Caco-2 (cell line): ENCODE measurements around the gene TMC6. TPM values are rescaled to one million over a fixed set of nuclear protein-coding genes. Genes with fewer than 3 reads are reported as not detected.
A peak's percentile ranks its signal among the peaks of the same experiment; 100 is the strongest.
"Not testable (repeated sequence)": the region's sequence is repeated elsewhere in the genome, so short reads cannot be mapped to it uniquely, and the experiment has no call there.

Source experiments
- BruUV-seq: library from RNA; stranded (reverse); fragments of 400-500 nt; replicated peaks from 2 replicates; lab custom pipeline; 2021; lab: Mats Ljungman, UMichigan
- CTCF ChIA-PET: fragments of 300-600 bp; sonication (Branson Sonifier 250); formaldehyde crosslinking; loops from one replicate; lab custom pipeline; 2022; ENCODE audit warnings: antibody characterized with exemption; lab: Charles Lee
- POLR2A ChIA-PET: fragments of 300-600 bp; sonication (Branson Sonifier 250); formaldehyde crosslinking; loops from one replicate; lab custom pipeline; 2022; ENCODE audit warnings: antibody characterized with exemption; lab: Charles Lee
- DNase-seq, 2 experiments: peaks; one replicate each; pipeline versions ENCODE4 v3.0.0 to v3.0.0-alpha.2; 2020 to 2022
- H3K27me3 ChIP-seq: replicated peaks from 2 replicates; pipeline ENCODE4 v1.6.0; 2011; ENCODE audit warnings: low read length; ENCODE audit not compliant: control insufficient read depth, insufficient read depth
- H3K36me3 ChIP-seq: 2 replicates; pipeline ENCODE4 v1.5.1; 2011; ENCODE audit warnings: low read length; ENCODE audit not compliant: control insufficient read depth, insufficient read depth
- H3K4me1 ChIP-seq: fragments of 250-450 bp; sonication (Bioruptor Pico); 2 replicates; pipeline ENCODE4 v1.5.1; 2020; ENCODE audit warnings: mild to moderate bottlenecking
- H3K4me3 ChIP-seq: 2 replicates; pipeline ENCODE4 v1.5.1; 2011; ENCODE audit warnings: low read depth, mild to moderate bottlenecking, control low read depth, low read length
- H3K9me3 ChIP-seq: fragments of 250-450 bp; sonication (Bioruptor Pico); 2 replicates; pipeline ENCODE4 v1.5.1; 2020; ENCODE audit warnings: mild to moderate bottlenecking, moderate library complexity
- H3K27ac Mint-ChIP-seq: one replicate; pipeline ENCODE4 v1.8.0; 2022; ENCODE audit warnings: mixed read lengths; ENCODE audit not compliant: unreplicated experiment
- H3K27me3 Mint-ChIP-seq: one replicate; pipeline ENCODE4 v1.8.0; 2022; ENCODE audit warnings: mixed read lengths; ENCODE audit not compliant: insufficient read depth, unreplicated experiment
- H3K36me3 Mint-ChIP-seq: one replicate; pipeline ENCODE4 v1.8.0; 2022; ENCODE audit warnings: mild to moderate bottlenecking, mixed read lengths; ENCODE audit not compliant: insufficient read depth, unreplicated experiment
- H3K4me1 Mint-ChIP-seq: one replicate; pipeline ENCODE4 v1.8.0; 2022; ENCODE audit warnings: low read depth, mixed read lengths; ENCODE audit not compliant: unreplicated experiment
- H3K4me3 Mint-ChIP-seq: one replicate; pipeline ENCODE4 v1.8.0; 2022; ENCODE audit warnings: mild to moderate bottlenecking, moderate library complexity, mixed read lengths; ENCODE audit not compliant: unreplicated experiment
- H3K9me3 Mint-ChIP-seq: one replicate; pipeline ENCODE4 v1.8.0; 2022; ENCODE audit warnings: mixed read lengths; ENCODE audit not compliant: unreplicated experiment
- intact Hi-C: fragments of 100-400 bp; cut with micrococcal nuclease; formaldehyde crosslinking; loops from one replicate; pipeline ENCODE4 v1.10.0; 2022; ENCODE audit not compliant: unreplicated experiment
- total RNA-seq: library from RNA; stranded (reverse); gene quantifications from 2 replicates; pipeline ENCODE4 v1.2.3, GENCODE V29; 2022
- TF ChIP-seq, protein P1 (sequence below), 2 experiments: fragments of 200-600 bp in 1 of 2; IDR thresholded peaks; 1 replicate in 1 of 2; 2 replicates in 1 of 2; pipeline versions ENCODE4 v1.5.1 to v1.8.0; 2011 to 2022; ENCODE audit warnings: antibody characterized with exemption in 1 of 2, control low read depth in 1 of 2, inconsistent platforms in 1 of 2, low read depth in 1 of 2, low read length in 1 of 2, mild to moderate bottlenecking in 1 of 2, moderate library complexity in 1 of 2; ENCODE audit not compliant: insufficient read depth in 1 of 2, severe bottlenecking in 1 of 2, unreplicated experiment in 1 of 2

The TMC6 gene
- total RNA-seq, 1 experiment from 2014 or later, result 77.7 TPM

DNA sequence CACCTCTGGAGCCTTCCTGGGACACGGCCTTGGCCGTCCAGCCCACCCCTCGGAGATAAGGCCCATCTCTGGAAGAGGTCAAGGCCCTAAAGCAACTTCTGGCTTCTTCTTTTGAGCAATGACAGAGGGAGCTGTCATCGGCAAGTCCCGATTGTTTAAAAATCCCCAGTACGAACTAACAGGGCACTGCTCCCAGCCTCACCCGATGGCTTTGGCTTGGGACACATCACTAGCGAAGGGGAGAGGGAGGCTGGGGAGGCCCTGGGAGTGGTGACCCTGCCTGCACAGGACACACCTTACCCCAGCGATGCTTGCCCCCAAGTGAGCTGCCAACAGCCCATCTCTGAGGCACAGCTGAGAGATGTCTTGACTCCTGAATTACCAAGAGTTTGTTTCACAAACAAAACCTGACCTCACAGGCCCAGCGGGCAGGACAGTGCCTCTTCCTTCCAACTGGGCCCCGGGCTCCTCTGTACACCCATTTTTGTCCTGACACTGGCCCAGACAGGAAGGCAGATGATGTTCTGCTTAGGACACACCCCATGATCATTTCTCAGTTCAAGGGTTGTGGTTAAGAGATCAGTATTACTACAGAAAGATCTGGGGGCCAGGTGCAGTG is 44.7 kb upstream of the TMC6 start:
- Histone ChIP-seq H3K9me3 (no peaks in the 10 kb centered on the region), H3K4me3 (no peak overlapping the region), H3K36me3 (peaks cover 2% of the 10 kb centered on the region), H3K27me3 (no peaks in the 10 kb centered on the region), H3K4me1 (peaks cover 25% of the 10 kb centered on the region)
- CTCF ChIA-PET, result no interaction called here
- peaks cover 24% of the 10 kb centered on the region for H3K4me1 Mint-ChIP-seq
- POLR2A ChIA-PET, result interaction anchor here (1.2 kb wide), 1 partner anchor 13 kb away, joined by 4 read pairs; the partner anchor contains the start of gene TK1
- no peaks in the 10 kb centered on the region for H3K27me3 Mint-ChIP-seq
- DNase-seq, result no peak
- peak overlapping the region; percentile 78 for H3K27ac Mint-ChIP-seq
- H3K4me3 Mint-ChIP-seq, result peak overlapping the region; percentile 22
- TF ChIP-seq, protein P1, sequence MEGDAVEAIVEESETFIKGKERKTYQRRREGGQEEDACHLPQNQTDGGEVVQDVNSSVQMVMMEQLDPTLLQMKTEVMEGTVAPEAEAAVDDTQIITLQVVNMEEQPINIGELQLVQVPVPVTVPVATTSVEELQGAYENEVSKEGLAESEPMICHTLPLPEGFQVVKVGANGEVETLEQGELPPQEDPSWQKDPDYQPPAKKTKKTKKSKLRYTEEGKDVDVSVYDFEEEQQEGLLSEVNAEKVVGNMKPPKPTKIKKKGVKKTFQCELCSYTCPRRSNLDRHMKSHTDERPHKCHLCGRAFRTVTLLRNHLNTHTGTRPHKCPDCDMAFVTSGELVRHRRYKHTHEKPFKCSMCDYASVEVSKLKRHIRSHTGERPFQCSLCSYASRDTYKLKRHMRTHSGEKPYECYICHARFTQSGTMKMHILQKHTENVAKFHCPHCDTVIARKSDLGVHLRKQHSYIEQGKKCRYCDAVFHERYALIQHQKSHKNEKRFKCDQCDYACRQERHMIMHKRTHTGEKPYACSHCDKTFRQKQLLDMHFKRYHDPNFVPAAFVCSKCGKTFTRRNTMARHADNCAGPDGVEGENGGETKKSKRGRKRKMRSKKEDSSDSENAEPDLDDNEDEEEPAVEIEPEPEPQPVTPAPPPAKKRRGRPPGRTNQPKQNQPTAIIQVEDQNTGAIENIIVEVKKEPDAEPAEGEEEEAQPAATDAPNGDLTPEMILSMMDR (IDR thresholded peaks at IDR 0.05; ENCODE audit: insufficient read depth in 1 of 2, low read depth in 1 of 2, low read length in 1 of 2, severe bottlenecking in 1 of 2, unreplicated experiment in 1 of 2), result no peak
- H3K9me3 Mint-ChIP-seq, result no peaks in the 10 kb centered on the region
- H3K36me3 Mint-ChIP-seq, result peaks cover 94% of the 10 kb centered on the region
- BruUV-seq, result no TSS peak
- intact Hi-C loops, result no loop called here

DNA sequence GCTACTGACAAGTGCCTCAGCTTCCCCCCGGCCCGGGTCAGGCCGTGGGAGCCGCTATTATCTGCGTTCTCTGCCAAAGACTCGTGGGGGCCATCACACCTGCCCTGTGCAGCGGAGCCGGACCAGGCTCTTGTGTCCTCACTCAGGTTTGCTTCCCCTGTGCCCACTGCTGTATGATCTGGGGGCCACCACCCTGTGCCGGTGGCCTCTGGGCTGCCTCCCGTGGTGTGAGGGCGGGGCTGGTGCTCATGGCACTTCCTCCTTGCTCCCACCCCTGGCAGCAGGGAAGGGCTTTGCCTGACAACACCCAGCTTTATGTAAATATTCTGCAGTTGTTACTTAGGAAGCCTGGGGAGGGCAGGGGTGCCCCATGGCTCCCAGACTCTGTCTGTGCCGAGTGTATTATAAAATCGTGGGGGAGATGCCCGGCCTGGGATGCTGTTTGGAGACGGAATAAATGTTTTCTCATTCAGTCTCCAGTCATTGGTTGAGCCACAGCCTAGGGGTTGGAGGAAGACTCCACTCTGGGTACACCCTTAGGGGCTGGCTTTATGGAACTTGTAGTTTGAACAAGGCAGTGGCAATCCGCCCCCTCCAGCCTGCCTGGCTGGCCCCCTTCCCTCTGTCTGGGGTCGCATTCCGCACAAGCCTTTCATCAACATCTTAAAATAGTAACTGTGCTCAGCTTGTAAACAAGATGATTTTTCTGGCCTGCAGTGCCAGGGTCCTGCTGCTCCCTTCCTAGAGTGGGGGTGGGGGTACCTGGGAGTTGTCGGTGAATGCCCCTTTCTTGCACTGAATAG is 43.9 kb upstream of the TMC6 start:
- peaks cover 25% of the 10 kb centered on the region for H3K4me1 ChIP-seq
- no TSS peak for BruUV-seq
- H3K36me3 ChIP-seq, result peaks cover 2% of the 10 kb centered on the region
- intact Hi-C loops, result no loop called here
- H3K27ac Mint-ChIP-seq, result peak overlapping the region; percentile 78
- peak overlapping the region; percentile 52 for H3K4me3 Mint-ChIP-seq
- ChIA-PET POLR2A (interaction anchor here (1.2 kb wide), 1 partner anchor 14 kb away, joined by 4 read pairs; the partner anchor contains the start of gene TK1), CTCF (no interaction called here)
- TF ChIP-seq, protein P1 (IDR thresholded peaks at IDR 0.05; ENCODE audit: insufficient read depth in 1 of 2, low read depth in 1 of 2, low read length in 1 of 2, severe bottlenecking in 1 of 2, unreplicated experiment in 1 of 2), result no peak
- H3K27me3 Mint-ChIP-seq, result no peaks in the 10 kb centered on the region
- DNase-seq, result no peak
- no peak overlapping the region for H3K4me3 ChIP-seq
- H3K9me3 Mint-ChIP-seq, result no peaks in the 10 kb centered on the region
- H3K27me3 ChIP-seq, result no peaks in the 10 kb centered on the region
- H3K9me3 ChIP-seq, result no peaks in the 10 kb centered on the region
- peaks cover 24% of the 10 kb centered on the region for H3K4me1 Mint-ChIP-seq
- H3K36me3 Mint-ChIP-seq, result peaks cover 94% of the 10 kb centered on the region

DNA sequence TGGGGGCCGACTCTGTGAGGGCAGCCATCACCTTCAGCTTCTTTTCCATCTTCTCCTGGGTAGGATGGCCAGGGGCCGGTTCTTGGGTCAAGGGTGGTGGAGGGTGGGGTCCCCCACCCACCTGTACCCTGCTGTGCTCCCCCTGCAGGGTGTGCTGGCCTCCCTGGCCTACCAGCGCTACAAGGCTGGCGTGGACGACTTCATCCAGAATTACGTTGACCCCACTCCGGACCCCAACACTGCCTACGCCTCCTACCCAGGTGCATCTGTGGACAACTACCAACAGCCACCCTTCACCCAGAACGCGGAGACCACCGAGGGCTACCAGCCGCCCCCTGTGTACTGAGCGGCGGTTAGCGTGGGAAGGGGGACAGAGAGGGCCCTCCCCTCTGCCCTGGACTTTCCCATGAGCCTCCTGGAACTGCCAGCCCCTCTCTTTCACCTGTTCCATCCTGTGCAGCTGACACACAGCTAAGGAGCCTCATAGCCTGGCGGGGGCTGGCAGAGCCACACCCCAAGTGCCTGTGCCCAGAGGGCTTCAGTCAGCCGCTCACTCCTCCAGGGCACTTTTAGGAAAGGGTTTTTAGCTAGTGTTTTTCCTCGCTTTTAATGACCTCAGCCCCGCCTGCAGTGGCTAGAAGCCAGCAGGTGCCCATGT is 43.2 kb upstream of the TMC6 start:
- DNase-seq, H3K27me3 ChIP-seq, H3K4me3 ChIP-seq, intact Hi-C loops, H3K27me3 Mint-ChIP-seq, H3K9me3 Mint-ChIP-seq, CTCF ChIA-PET, H3K36me3 ChIP-seq, H3K9me3 ChIP-seq: not testable (repeated sequence)
- Mint-ChIP-seq H3K36me3 (peaks cover 87% of the 10 kb centered on the region), H3K4me1 (peaks cover 24% of the 10 kb centered on the region), H3K27ac (peak overlapping the region; percentile 78), H3K4me3 (peak overlapping the region; percentile 52)
- POLR2A ChIA-PET, result interaction anchor here (0.6 kb wide), 1 partner anchor 44 kb away, joined by 11 read pairs; the partner anchor contains the start of gene TMC6
- peaks cover 25% of the 10 kb centered on the region for H3K4me1 ChIP-seq
- BruUV-seq, result TSS peak; percentile 12
